HG03060 (cell line): ENCODE measurements around the gene H19.

Experiments
- ATAC-seq: cut with Tn5 transposase; IDR thresholded peaks from one replicate; pipeline ENCODE4 v1.9.1; 2021; ENCODE audit warnings: low read depth, moderate number of reproducible peaks; ENCODE audit not compliant: unreplicated experiment

Gene H19

DNA sequence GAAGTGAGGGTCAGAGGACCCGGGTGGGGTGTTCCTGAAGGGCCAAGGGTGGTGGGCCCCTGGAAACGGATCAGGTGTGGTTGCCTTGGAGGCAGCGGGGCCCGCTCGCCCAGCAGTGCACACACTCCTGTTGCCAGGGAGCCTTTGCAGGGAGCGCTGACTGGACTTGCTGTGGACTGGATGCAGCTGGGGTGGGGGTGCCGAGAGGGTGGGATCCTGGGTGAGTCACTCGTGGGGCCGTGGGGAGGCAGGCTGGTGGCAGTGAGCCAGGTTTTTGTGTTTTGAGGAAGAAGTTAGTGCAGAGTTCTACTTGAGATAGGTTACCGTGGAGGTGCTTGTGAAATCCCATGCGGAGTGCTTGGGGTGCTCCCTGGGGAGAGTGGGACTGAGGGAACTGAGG, 49.3 kb downstream of the H19 start:
- no peak for ATAC-seq

GRCh38 chr11:1947592-1948237, 49.9 kb downstream of the H19 start:
- ATAC-seq: no peak

GRCh38 chr11:1946812-1947484, 50.7 kb downstream of the H19 start, which contains the start of gene MRPL23:
Gene MRPL23 (plus strand): TSS chr11:1947332. CDS start chr11:1947363, 31 bp downstream.
- ATAC-seq: no peak
